ENCODE results near the gene SPATS2L. TPM values are rescaled to one million over a fixed set of nuclear protein-coding genes. Genes with fewer than 3 reads are reported as not detected.

Gene SPATS2L
- total RNA-seq, 1 experiment from 2014 or later = 174 TPM

DNA sequence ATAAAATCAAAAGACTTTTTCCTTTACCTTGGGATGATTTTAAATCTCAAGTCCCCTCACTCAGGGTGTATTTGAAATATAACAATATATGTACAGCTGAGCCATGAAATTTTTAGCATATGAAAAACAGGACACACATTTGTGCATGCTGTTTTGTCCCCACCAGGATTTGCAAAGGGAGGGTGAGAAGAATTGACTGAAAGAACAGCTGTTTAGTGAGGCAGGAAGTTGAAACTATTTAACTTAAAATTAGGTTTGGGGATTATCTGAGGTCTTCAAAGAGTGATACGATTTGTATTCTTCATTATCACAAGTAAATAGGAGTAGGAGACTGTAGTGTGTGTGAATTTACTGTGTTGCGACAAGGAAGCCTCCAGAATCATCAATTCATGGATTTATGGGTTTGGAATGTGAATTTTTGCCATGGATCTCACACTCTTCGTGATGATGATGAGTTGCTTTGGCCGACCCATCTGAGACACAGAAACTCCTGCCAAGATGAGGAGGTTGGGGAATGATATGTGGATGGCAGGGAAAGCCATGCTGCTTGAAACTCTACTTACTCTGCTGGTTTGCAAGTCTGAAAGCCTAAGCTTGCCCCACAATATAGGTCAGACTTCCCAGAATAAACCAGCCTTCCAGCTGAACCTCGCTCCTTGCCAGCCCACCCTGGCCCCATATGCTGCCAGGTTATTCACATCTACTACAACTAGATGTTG lies 31.0 kb upstream of the SPATS2L start:
- ChIA-PET CTCF (no interaction called here), POLR2A (ENCODE audit: unreplicated experiment) (no interaction called here)
- no peak overlapping the region for H3K27ac ChIP-seq (ENCODE audit: low read length)

DNA sequence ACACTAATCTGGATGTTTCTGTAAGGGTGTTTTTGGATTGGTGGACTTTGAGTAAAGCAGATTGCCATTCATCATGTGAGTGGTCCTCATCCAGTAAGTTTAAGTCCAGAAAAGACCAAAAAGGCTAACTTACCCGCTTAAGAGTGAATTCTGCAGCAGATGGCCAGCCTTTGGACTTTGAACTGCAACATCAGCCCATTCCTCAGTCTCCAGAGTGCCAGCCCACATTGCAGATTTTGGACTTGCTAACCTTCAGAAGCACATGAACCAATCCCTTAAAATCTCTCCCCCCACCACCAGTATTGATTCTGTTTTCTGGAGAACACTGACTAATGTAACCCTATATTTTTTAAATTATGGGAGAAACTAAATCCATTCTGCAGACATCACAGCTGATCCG lies 30.0 kb upstream of the SPATS2L start:
- H3K79me2 ChIP-seq (ENCODE audit: low read length) = no peaks in the 10 kb centered on the region

More for the DNA sequence above, 31.0 kb upstream of the SPATS2L start:
- H2AFZ ChIP-seq (ENCODE audit: low read length) = no peak overlapping the region
- BruUV-seq (replicated peaks) = no TSS peak
- no peaks in the 10 kb centered on the region for H3K9me2 ChIP-seq (replicated peaks; ENCODE audit: low read length)
- H3K27me3 ChIP-seq (ENCODE audit: low read length) = no peaks in the 10 kb centered on the region
- intact Hi-C loops (cut with micrococcal nuclease) = no loop called here
- H3K4me3 ChIP-seq (ENCODE audit: low read length) = no peak overlapping the region
- no peaks in the 10 kb centered on the region for H4K20me1 ChIP-seq (ENCODE audit: low read length)
- H3K9me3 ChIP-seq (ENCODE audit: low read length) = no peaks in the 10 kb centered on the region
- ATAC-seq (no peak), DNase-seq (no peak)
- no peaks in the 10 kb centered on the region for H3K79me2 ChIP-seq (ENCODE audit: low read length)
- no peaks in the 10 kb centered on the region for H3K36me3 ChIP-seq (ENCODE audit: low read depth, low read length)
- peaks cover 8% of the 10 kb centered on the region; the same call in 1 of the 2 replicates for H3K4me1 ChIP-seq (ENCODE audit: insufficient read depth, low read length)
- H3K4me2 ChIP-seq (ENCODE audit: low read length) = no peak overlapping the region
- H3K9ac ChIP-seq (ENCODE audit: low read length) = no peak overlapping the region
- no peaks in the 10 kb centered on the region for H3F3A ChIP-seq (ENCODE audit: low read length, unreplicated experiment)
- TF ChIP-seq CTCF (conservative IDR thresholded peaks at IDR 0.05; ENCODE audit: low read depth, low read length) = no peak
- TF ChIP-seq EZH2 (IDR thresholded peaks at IDR 0.05; ENCODE audit: low read length, unreplicated experiment) = no peak
- no peak for TF ChIP-seq EZH2phosphoT487 (IDR thresholded peaks at IDR 0.05; ENCODE audit: borderline replicate concordance, low read length)

More for the DNA sequence above, 30.0 kb upstream of the SPATS2L start:
- ChIA-PET POLR2A (ENCODE audit: unreplicated experiment) (no interaction called here), CTCF (no interaction called here)
- BruUV-seq (replicated peaks) = no TSS peak
- no peak for TF ChIP-seq EZH2phosphoT487 (IDR thresholded peaks at IDR 0.05; ENCODE audit: borderline replicate concordance, low read length)
- TF ChIP-seq CTCF (conservative IDR thresholded peaks at IDR 0.05; ENCODE audit: low read depth, low read length) = no peak
- no peak for TF ChIP-seq EZH2 (IDR thresholded peaks at IDR 0.05; ENCODE audit: low read length, unreplicated experiment)
- Histone ChIP-seq H3K4me1 (ENCODE audit: insufficient read depth, low read length) (no peaks in the 10 kb centered on the region), H3K27ac (ENCODE audit: low read length) (no peak overlapping the region), H3K27me3 (ENCODE audit: low read length) (no peaks in the 10 kb centered on the region), H3K36me3 (ENCODE audit: low read depth, low read length) (no peaks in the 10 kb centered on the region), H4K20me1 (ENCODE audit: low read length) (no peaks in the 10 kb centered on the region), H3K9me3 (ENCODE audit: low read length) (no peaks in the 10 kb centered on the region), H2AFZ (ENCODE audit: low read length) (no peak overlapping the region), H3K4me3 (ENCODE audit: low read length) (no peak overlapping the region), H3K4me2 (ENCODE audit: low read length) (no peak overlapping the region), H3K9me2 (replicated peaks; ENCODE audit: low read length) (no peaks in the 10 kb centered on the region), H3F3A (ENCODE audit: low read length, unreplicated experiment) (no peaks in the 10 kb centered on the region), H3K9ac (ENCODE audit: low read length) (no peak overlapping the region)
- no peak for ATAC-seq
- intact Hi-C loops (cut with micrococcal nuclease) = no loop called here
- no peak for DNase-seq
